Lower leg skin (tissue), 4 donors: Measurements from ENCODE around the gene SLC6A3. TPM values are rescaled to one million over a fixed set of nuclear protein-coding genes. Genes with fewer than 3 reads are reported as not detected.

Experiments used
- DNase-seq, 2 donors: peaks; one replicate each; pipeline ENCODE4 v3.0.0-alpha.2; 2019; ENCODE audit warnings: low spot score in 2 of 2
- H3K4me3 ChIP-seq: fragments of 200-600 bp; sonication (generic); 2 replicates; pipeline ENCODE4 v1.5.1; 2017; ENCODE audit warnings: mild to moderate bottlenecking, low read depth; ENCODE audit not compliant: poor library complexity, severe bottlenecking
- POLR2A ChIP-seq, 2 donors: fragments of 450-650 bp; IDR thresholded peaks; one replicate each; pipeline ENCODE4 v1.6.1; 2016 to 2017; ENCODE audit warnings: antibody characterized with exemption in 2 of 2, mild to moderate bottlenecking in 1 of 2, moderate library complexity in 1 of 2
- WGBS, 2 donors: methylation state at CpG; one replicate each; pipeline ENCODE4 v1.1.5; 2018; 5-methylcytosine and 5-hydroxymethylcytosine counted together
- intact Hi-C: fragments of 100-400 bp; cut with DNase I; formaldehyde crosslinking; loops from one replicate; pipeline ENCODE4 v1.15.0; 2023; ENCODE audit warnings: low total_unique reads
- total RNA-seq, 4 donors: library from RNA; depleted of rRNA; stranded (reverse); fragments of >200 nt; gene quantifications; one replicate each; pipeline ENCODE4 v1.1.0, GENCODE V29; 2016
- TF ChIP-seq, protein P1 (sequence below), 3 donors: fragments of 450-650 bp; IDR thresholded peaks; one replicate each; pipeline ENCODE4 v1.5.1; 2016; ENCODE audit warnings: antibody characterized with exemption in 3 of 3, mild to moderate bottlenecking in 3 of 3, moderate library complexity in 2 of 3

SLC6A3 gene
- total RNA-seq, 4 donors from 2014 or later: not detected

DNA sequence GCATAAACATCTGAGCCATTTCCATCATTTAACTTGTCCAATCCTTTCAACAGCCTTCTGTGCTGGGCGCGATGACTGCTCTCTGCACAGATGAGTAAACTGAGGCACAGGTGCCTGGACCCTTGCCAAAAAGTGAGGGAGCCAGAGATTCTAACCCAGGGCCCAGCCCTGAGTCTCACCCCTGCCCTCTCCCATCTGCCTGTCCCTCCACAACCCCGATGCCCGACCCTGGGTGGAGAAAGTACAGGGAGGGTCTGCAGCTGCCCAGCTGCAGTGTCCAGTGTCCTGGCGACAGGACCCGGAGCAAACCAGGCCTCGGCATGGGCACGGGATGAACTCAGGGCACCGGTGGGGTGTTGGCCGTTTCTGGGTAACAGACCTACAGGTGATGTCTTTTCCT, 60.7 kb downstream of the SLC6A3 start:
- WGBS, 2 donors: 80 to 84% methylated on average over 10 of the region's 10 CpGs
- TF ChIP-seq, protein P1, sequence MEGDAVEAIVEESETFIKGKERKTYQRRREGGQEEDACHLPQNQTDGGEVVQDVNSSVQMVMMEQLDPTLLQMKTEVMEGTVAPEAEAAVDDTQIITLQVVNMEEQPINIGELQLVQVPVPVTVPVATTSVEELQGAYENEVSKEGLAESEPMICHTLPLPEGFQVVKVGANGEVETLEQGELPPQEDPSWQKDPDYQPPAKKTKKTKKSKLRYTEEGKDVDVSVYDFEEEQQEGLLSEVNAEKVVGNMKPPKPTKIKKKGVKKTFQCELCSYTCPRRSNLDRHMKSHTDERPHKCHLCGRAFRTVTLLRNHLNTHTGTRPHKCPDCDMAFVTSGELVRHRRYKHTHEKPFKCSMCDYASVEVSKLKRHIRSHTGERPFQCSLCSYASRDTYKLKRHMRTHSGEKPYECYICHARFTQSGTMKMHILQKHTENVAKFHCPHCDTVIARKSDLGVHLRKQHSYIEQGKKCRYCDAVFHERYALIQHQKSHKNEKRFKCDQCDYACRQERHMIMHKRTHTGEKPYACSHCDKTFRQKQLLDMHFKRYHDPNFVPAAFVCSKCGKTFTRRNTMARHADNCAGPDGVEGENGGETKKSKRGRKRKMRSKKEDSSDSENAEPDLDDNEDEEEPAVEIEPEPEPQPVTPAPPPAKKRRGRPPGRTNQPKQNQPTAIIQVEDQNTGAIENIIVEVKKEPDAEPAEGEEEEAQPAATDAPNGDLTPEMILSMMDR (IDR thresholded peaks at IDR 0.05): no peak
- TF ChIP-seq POLR2A (IDR thresholded peaks at IDR 0.05): no peak
- no peak overlapping the region for H3K4me3 ChIP-seq
- intact Hi-C loops: no loop called here
- DNase-seq: no peak

DNA sequence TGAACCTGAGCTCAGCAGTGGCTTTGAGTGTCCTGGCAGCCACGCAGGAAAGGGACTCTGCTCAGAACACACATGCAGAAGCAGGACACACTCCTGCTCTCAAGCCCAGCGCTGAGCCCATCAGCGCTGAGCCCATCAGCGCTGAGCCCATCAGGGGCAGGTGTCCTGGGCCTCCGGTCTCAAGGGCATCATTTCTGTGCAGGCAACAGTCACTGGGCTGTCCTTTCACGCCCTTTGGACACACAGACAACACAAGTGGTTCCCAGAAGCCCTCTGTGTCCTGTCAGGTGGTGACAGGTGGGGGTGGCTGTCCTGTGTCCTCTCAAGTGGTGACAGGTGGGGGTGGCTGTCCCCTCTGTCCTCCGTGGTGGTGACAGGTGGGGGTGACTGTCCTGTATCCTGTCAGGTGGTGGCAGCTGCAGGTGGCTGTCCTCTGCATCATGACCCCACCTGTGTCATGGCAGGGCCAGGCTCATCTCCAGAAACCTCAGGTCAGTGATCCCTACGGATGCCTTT, 61.3 kb downstream of the SLC6A3 start:
- intact Hi-C loops: no loop called here
- TF ChIP-seq POLR2A (IDR thresholded peaks at IDR 0.05): no peak
- TF ChIP-seq, protein P1 (IDR thresholded peaks at IDR 0.05): no peak

DNA sequence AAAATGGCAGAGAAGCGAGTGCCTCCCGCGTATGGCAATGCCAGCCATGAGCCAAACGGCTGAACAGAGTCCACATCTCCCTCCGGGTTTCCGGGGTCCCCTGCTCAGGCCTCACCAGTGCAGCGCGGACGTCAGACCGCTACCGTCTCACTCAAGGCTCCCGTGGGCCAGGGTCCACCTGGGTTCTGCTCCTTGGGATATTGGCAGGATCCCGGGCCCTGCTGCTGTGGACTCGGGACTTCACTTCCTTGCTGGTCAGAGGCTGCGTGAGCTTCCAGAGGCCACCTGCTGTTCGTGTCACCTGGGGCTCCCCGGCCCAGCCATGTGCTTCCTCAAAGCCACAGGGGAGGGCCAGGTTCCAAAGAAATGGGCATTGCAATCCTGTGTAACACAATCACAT, 61.9 kb downstream of the SLC6A3 start:
- DNase-seq: no peak
- intact Hi-C loops: no loop called here
- TF ChIP-seq, protein P1 (IDR thresholded peaks at IDR 0.05): no peak
- TF ChIP-seq POLR2A (IDR thresholded peaks at IDR 0.05): no peak
- no peak overlapping the region for H3K4me3 ChIP-seq
- 75 to 81% methylated on average over 15 to 17 of the region's 17 CpGs for WGBS, 2 donors

More for the DNA sequence above, 61.3 kb downstream of the SLC6A3 start:
- WGBS, 2 donors: 70 to 86% methylated on average over 5 of the region's 8 CpGs
- no peak overlapping the region for H3K4me3 ChIP-seq
- DNase-seq: no peak

DNA sequence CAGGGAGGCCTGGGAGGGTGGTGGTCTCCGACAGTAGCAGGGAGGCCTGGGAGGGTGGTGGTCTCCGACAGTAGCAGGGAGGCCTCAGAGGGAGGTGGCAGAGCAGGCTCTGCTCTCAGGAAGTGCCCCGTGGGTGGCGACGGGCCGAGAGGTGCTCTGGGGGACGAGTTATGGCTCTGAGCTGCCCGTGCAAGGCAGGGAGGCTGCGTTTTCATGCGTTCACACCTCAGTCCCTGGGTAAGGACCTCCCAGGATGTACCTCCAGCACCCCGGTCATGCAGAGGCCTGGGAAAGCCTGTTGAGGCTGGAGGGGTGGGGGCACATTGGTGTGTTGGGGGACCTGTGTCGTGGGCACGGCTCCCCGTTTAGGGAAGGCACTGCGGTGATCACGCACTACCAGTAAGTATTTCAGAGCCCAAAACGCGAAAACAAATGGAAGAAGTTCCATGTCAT, 63.0 kb downstream of the SLC6A3 start:
- intact Hi-C loops: no loop called here
- TF ChIP-seq POLR2A (IDR thresholded peaks at IDR 0.05): no peak
- TF ChIP-seq, protein P1 (IDR thresholded peaks at IDR 0.05): no peak
- H3K4me3 ChIP-seq: no peak overlapping the region
- WGBS, 2 donors: 85 to 89% methylated on average over 18 of the region's 18 CpGs
- DNase-seq: no peak

DNA sequence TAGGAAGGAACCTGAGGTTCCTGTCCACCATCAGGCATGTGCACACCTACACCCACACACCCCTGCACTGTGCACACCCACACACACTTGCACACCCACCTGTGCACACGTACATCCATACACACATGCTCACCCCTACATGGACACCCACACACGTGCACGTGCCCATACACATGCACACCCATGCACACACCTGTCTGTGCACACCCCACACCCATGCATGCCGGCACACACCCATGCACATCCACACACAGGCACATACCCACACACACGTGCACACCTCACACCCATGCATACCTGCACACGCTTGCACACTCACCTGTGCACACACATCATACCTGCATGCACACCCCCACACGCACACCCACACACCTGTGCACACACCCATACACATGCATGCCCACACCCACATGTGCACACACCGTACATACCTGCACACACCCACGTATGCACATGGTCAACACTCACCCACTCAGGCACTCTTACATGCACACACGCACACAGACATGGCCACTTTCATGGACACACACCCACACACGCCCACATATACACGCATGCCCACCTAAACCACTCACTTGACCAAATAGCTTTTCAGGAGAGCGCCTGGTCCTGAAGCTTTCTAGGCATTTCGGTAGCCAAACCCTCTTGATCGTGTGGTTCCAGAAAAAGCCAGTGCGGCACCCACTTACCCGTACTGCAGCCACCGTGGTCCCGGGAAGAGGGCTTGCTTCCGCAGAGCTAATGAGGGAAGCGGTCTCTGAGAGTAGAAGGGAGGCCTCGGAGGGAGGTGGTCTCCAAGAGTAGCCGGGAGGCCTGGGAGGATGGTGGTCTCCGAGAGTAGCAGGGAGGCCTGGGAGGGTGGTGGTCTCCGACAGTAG, 63.6 kb downstream of the SLC6A3 start:
- intact Hi-C loops: no loop called here
- H3K4me3 ChIP-seq: no peak overlapping the region
- TF ChIP-seq POLR2A (IDR thresholded peaks at IDR 0.05): no peak
- WGBS, 2 donors: 86 to 88% methylated on average over 25 of the region's 25 CpGs
- DNase-seq: no peak

DNA sequence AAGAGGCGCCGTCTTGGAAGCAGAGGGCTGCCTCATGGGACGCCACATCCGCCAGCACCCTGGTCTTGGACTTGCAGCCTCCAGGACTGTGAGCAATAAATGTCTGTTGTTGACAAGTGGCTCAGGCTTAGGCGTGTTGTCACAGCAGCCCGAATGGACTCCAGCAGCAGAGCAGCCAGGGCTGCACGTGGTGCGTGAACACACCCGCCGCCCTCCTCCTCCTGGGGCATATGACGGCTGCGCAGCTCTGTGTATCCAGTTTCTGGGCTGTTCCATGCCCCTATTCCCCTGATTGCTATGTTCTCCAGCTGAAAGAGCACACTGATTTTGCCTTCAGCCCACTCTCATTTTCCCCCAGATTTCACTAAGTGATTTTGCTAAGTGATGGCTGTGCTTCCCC, 64.3 kb downstream of the SLC6A3 start:
- no peak for TF ChIP-seq POLR2A (IDR thresholded peaks at IDR 0.05)
- TF ChIP-seq, protein P1 (IDR thresholded peaks at IDR 0.05): no peak
- no peak overlapping the region for H3K4me3 ChIP-seq
- intact Hi-C loops: no loop called here
- no peak for DNase-seq
- whole genome bisulfite sequencing, 2 donors: 29 to 77% methylated on average over 6 to 8 of the region's 12 CpGs
